Fibroblast of the conjunctiva (primary cell): ENCODE measurements around the gene REV1.
"Not testable (repeated sequence)": the region's sequence is repeated elsewhere in the genome, so short reads cannot be mapped to it uniquely, and the experiment has no call there.

Experiments used
- DNase-seq: peaks from one replicate; pipeline ENCODE4 v3.0.0-alpha.2; 2010; ENCODE audit warnings: low read depth

Gene REV1

GRCh38 chr2:99485824-99486223 lies 4.0 kb downstream of the REV1 start:
- DNase-seq, result no peak

- no peak for DNase-seq
Observed at GRCh38 chr2:99485411-99485810, 4.4 kb downstream of the REV1 start.

DNA sequence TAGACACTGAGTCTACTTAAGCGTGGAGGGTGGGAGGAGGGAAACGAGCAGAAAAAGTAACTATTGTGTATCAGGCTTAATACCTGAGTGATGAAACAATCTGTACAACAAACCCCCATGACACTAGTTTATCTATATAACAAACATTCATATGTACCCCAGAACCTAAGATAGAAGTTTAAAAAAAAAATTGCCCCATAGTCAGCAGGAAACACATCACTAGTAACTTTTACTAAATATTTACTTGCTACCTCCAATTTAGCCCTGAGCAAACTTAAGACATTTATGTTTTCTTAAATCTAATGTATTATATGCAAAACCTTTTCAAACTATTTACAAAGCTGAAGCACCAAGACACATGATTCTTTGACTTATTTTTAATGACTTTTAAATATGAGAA lies 5.6 kb downstream of the REV1 start:
- no peak for DNase-seq

GRCh38 chr2:99481941-99482340 lies 7.9 kb downstream of the REV1 start:
- no peak for DNase-seq

GRCh38 chr2:99481527-99481926 lies 8.3 kb downstream of the REV1 start:
- no peak for DNase-seq

- DNase-seq, result no peak
Observed at GRCh38 chr2:99480390-99480789, 9.4 kb downstream of the REV1 start.

GRCh38 chr2:99478632-99479031 lies 11.2 kb downstream of the REV1 start:
- no peak for DNase-seq

GRCh38 chr2:99477054-99477453 lies 12.8 kb downstream of the REV1 start:
- no peak for DNase-seq

DNA sequence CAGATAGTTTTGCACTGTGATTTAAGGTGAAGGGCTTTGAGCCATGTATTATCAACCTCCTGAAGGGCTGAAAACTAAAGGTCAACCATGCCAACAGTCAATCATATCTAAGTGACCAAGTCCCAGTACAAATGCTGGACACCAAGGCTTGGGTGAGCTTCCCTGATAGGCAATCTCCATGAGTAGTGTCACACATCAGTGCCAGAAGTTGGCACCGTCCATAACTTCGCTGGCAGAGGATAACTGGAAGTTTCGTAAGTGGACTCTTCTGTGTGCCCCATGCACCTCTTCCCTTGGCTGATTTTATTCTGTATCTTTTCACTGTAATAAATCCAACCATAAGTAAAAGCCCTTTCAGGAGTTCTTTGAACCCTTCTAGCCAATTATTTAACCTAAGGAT lies 13.2 kb downstream of the REV1 start:
- DNase-seq, result no peak

DNA sequence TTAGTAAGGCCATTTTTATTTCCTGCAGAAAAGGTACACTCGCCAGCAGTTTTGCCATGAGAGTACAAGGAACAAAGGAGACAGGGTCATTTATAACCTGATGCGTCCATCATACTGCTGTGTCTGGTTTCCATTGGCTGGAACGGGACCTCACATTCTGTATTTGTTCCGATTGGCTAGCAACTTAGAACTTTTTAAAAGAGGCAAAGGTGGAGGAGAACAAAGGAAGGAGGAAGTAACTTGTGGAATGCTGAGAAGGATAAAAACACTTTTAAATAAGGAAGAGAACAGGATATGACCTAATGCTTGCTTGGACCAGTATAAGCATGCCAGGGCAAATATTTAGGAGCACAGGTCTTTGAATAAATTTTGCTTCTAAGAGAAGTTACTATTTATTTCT lies 14.7 kb downstream of the REV1 start:
- DNase-seq, result not testable (repeated sequence)

DNA sequence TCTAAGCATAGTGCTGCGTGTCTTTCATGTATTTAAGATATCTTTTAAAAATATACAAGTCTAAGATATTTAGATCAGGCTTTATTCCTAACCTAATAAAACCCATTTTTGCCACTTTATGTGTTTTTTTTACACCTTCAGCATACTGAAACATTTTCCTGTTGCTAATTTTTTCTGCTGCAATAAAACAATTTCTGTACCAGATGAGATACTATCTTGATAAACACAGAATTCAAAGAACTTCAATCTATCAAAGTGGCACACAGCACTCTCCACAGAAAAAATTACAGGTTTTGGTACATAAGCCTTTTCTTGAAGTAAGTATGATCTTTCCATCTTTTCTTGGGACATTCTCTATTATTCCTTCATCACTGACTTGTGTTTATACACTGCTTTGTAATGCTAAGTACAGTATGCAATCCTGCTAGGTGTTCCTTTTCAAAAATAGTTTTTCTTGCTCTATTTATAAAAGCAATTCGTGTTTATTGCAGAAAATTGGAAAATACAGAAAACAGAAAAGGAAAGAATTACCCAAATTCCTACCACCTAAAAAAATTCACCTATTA lies 16.2 kb downstream of the REV1 start:
- no peak for DNase-seq

DNA sequence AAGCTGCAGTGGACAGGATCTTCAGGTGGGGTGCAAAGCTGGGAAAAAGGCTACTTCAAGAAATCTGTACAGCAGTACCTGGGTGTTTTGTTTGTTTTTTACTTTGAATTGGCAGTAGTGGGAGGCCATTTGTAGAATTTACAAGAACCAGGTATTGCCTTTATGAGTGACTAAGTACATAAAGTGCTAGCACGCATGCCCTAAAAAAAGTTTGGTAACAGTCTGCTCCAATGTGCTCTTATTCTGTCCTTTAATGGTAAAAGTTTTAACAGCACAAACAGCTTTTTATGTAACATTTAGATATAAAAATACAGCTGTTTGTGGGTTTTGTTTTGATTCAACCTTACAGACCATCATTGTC lies 17.2 kb downstream of the REV1 start:
- no peak for DNase-seq

- no peak for DNase-seq
Observed at GRCh38 chr2:99471654-99472599, 17.9 kb downstream of the REV1 start.

DNA sequence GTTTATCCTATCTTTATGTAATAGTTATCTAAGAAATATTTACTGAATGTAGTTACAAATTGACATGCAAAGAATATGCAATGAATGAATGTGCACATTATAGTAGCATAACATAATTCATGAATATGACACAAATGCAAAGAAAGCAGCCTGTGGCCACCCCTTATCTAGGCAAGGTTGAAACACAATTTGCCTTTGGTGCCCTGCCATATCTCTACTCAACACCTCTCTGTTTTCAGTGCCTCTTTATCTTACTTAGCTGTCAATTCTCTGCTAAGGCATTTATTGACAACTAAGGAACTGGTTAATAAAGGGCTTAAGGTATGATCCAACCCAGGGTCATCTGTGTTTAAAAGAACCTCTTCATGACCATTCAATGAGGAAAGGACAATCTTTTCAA lies 18.9 kb downstream of the REV1 start:
- DNase-seq, result no peak

DNA sequence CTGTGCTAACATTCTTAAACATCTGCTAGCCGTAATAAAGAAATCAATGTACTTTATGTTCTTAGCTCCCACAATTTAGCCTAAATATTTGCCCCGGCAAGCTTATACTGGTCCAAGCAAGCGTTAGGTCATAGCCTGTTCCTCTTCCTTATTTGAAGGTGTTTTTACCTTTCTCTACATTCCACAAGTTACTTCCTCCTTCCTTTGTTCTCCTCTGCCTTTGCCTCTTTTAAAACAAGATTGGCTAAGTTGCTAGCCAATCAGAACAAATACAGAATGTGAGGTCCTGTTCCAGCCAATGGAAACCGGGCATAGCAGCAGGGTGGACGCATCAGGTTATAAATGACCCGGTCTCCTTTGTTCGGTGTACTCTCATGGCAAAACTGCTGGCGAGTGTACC lies 19.4 kb downstream of the REV1 start:
- DNase-seq, result not testable (repeated sequence)

GRCh38 chr2:99469394-99469793 lies 20.4 kb downstream of the REV1 start:
- DNase-seq, result no peak

DNA sequence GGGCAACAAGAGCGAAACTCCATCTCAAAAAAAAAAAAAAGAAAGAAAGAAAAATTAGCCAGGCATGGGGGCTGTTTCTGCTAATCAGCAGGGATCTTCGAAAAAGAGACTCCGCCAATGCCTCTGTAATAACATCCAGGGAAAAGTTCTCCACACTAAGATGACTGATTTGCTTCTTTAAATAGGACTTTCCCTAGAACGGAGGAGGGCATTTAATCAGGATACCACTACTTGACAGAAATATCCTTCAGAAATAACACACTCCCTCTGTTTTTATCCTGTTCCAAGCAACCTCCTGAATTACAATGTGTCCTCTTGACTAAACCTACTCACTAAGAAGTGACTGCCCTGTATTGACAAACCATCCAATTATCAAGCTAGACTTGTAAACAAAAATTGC lies 21.7 kb downstream of the REV1 start:
- no peak for DNase-seq

GRCh38 chr2:99467390-99467789 lies 22.4 kb downstream of the REV1 start:
- DNase-seq, result no peak

GRCh38 chr2:99461828-99462483 lies 27.9 kb downstream of the REV1 start:
- no peak for DNase-seq

DNA sequence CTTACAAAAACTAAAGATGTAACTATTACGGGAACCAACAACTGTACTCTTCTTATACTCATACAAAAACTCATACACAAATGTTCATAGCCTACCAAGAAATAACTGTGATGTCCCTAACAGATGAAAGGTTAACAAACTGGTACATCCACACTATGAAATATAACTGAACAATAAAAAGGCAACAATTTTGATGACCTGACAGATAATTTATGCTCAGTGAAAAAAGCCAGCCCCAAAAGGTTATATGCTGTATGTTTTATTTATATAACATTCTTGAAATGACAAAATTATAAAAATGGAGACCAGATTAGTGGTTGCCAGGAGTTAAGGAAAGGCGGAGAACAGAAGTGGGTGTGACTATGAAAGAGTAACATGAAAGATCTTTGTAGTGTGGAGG lies 31.3 kb downstream of the REV1 start:
- no peak for DNase-seq

DNA sequence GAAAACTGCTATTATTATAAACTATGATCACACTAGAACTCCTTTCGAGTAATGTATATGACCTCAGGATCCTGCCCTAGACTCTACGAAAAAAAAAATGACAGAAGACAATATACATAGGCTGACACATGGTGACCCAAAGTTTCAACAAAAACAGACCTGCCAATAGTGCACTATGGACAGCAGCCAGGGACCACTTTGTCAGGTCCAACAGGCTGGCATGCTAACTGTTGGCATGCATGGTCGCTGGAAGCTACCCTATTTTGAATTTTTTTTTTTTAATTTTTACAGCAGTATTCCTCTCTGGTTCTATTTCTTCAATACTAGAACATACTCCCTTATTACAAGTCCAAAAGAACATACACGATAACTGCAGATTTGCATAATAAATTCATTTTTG lies 38.1 kb downstream of the REV1 start:
- DNase-seq, result no peak

DNA sequence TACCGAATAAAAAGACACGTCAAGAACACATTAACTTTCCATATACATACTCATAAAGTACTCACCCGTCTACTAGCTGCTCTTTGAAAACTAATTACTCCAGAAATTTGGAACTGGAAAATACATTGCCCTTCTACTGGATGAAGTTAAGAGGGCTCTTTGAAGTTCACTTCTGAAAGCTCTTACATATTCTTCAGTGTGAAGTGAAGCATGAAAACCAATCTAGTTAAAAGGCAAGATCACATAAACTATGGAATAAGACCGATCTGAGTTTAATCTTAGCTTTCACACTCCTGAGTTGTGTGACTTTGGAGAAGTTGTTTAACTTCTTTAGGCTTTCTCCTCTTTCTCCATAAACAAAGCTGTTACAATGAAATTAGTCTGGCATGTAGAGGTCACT lies 38.5 kb downstream of the REV1 start:
- no peak for DNase-seq

- DNase-seq, result no peak
Observed at GRCh38 chr2:99450199-99450598, 39.6 kb downstream of the REV1 start.
